ENCODE measurements around the gene GAR1.

- TF ChIP-seq CTCF (IDR thresholded peaks at IDR 0.05) (no peak), POLR2A (IDR thresholded peaks at IDR 0.05) (no peak)
Observed at GRCh38 chr4:109795059-109795458, 20.5 kb upstream of the GAR1 start.
